HG02973 (cell line): Measurements from ENCODE around the gene TIA1.
"Not testable (repeated sequence)": the region's sequence is repeated elsewhere in the genome, so short reads cannot be mapped to it uniquely, and the experiment has no call there.

Source experiments
- ATAC-seq: cut with Tn5 transposase; IDR thresholded peaks from one replicate; pipeline ENCODE4 v1.9.1; 2021; ENCODE audit warnings: moderate library complexity; ENCODE audit not compliant: unreplicated experiment

Gene TIA1, protein sequence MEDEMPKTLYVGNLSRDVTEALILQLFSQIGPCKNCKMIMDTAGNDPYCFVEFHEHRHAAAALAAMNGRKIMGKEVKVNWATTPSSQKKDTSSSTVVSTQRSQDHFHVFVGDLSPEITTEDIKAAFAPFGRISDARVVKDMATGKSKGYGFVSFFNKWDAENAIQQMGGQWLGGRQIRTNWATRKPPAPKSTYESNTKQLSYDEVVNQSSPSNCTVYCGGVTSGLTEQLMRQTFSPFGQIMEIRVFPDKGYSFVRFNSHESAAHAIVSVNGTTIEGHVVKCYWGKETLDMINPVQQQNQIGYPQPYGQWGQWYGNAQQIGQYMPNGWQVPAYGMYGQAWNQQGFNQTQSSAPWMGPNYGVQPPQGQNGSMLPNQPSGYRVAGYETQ

DNA sequence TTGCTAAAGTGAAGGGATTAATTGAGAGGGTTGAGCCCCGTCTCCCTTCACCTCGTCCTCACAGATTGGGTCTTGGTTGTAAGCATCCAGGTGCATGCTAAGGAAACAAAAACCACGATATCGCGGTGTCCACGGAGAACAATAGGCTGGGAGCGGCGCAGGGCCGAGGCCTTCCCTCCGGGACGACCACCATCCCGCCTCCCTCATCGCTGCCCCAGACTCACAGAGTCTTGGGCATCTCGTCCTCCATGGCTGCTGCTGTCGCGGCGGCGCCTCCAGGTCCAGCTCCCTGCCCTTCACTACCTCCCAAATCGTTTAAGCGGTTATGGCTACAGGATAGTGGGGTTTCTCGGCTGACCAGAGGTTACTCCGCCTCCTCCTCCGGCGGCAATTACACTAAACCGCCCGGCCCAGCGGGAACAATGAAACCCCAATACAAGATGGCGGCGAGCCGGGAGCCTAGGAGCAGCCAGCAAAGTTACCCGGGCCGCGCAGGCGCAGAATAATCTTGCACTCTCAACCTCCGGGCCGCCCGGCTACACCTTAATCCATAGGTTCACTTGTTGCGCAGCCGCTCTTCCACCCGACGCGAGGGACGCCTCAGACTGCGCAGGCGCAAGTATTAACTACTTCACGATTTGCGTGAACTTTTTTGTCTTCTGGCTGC, at the start of gene TIA1:
Gene TIA1, minus strand, starts transcription at position 448 of the 667 bp plus-strand sequence. Its CDS starts 198 bp downstream, at position 250.
- peak; percentile 86 for ATAC-seq

DNA sequence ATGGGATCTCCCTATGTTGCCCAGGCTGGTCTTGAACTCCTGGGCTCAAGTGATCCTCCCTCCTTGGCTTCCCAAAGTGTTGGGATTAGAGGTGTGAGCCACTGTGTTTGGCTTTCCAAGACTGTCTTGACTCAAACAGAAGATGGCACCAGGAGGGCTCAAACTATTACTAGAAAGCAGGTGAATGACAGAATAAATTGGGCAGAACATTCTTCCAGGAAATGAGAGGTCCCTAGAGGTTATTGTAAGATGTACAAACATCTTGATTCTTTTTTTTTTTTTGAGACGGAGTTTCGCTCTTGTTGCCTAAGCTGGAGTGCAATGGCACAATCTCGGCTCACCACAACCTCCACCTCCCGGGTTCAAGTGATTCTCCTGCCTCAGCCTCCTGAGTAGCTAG, 49.4 kb upstream of the TIA1 start:
- not testable (repeated sequence) for ATAC-seq

DNA sequence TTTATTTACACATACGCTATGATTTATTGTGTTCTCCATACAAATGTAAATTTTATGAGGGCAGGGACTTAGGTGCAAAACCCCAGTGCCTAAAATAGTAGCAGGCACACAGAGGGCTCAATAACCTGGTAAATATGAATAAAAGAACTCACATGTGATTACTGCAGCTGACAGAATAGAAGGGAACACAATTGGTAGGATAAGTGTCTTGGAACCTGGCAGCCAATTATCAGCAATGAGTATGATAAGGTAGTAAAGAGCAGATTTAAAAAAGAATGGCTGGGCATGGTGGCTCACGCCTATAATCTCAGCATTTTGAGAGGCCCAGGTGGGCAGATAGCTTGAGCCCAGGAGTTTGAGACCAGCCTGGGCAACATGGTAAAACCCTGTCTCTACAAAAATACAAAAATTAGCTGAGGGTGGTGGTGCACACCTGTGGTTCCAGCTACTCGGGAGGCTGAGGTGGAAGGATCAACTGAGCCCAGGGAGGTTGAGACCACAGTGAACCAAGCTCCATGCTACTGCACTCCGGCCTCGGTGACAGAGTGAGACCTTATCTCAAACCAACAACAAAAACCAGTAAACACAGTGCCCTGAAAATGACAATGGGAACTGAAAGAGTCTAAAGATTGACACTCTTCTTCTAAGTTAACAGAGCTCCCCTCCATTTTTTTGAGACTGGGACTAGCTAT, 35.2 kb upstream of the TIA1 start:
- ATAC-seq = no peak

DNA sequence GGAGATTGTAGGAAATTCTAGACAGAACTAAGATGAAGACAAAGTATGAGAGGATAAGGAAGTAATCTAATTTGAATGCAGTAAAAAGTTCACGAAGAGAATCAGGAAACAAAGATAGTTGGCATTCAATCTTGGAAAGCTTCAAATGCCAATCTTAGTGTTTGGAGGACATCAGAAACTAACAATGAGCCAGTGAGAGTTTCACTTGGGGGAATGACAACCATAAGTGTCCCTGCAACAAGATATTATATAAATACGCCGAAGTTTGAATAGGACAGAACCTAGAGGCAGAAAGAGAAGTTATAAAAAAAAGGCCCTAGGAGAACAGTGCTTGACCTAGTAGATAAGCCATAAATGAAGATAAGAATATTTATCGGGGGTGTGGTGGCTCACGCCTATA, 34.0 kb upstream of the TIA1 start:
- ATAC-seq = no peak

DNA sequence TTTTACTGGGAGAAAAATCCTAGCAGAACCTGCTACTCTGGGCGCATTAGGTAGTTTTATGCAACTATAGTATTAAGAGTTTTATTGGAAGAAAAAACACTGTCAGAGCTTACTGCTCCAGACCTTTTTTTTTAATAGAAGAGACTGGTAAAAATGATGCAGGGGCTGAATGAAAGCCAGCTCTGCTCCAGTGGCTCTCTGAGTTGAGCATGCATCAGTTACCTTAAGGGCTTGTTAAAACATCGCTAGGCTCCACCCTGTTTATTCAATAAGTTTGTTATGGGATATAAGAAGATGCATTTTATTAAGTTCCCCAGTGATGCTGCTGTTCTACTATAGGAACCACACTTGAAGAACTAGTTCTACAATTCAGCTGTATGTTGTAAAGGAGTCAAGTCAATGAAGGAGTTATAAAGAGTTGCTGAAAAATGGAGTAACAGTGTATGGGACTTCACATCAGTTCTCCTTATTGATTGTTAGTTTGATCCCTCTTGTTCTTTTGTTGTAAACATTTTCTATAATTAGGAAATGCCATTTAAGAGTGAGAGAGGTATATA, 31.9 kb upstream of the TIA1 start:
- ATAC-seq = no peak

DNA sequence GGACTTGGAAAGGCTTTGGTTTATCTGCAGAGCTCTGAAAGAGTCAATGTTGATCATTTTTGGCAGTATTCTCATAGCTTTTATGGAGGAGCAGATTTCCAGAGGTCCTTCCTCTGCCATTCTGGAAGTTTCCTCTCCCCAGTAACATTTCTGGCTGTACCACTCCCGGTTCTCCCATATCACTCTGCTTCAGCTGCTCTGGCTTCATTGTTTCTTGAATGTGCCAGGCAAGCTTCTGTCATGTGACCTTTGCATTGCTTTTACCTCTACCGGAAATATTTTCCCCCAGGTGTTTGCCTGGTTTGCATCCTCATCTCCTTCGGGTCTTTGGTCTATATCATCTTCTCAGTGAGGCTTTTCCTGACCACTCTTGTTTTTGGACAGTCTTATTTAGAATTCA, 21.9 kb upstream of the TIA1 start:
- ATAC-seq = no peak

DNA sequence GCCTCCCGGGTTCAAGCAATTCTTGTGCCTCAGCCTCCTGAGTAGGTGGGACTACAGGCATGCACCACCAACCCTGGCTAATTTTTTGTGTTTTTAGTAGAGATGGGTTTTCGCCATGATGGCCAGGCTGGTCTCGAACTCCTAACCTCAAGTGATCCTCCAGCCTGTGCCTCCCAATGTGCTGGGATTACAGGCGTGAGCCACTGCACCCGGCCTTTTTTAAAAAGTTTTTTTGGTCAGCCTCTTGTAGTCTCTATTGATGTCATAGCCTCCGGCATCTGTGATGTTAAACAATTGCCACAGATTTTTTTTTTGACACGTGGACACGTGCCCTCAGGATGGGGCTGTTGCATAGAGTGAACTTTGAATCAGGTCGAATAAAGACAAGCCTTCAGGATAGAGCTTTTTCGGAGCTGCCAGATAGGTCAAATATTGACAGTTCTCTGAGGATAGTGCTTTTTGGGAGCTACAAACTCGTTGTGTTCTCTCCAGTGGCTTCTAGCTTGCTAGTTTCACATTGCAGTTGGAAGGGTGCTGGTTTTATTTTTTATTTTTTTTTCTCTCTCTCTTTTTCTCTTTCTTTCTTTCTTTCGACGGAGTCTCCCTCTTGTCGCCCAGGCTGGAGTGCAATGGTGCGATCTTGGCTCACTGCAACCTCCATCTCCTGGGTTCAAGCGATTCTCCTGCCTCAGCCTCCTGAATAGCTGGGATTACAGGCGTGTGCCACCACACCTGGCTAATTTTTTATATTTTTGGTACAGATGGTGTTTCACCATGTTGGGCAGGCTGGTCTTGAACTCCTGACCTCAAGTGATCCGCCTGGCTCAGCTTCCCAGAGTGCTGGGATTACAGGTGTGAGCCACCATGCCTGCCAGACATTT, 21.2 kb upstream of the TIA1 start:
- ATAC-seq = not testable (repeated sequence)

DNA sequence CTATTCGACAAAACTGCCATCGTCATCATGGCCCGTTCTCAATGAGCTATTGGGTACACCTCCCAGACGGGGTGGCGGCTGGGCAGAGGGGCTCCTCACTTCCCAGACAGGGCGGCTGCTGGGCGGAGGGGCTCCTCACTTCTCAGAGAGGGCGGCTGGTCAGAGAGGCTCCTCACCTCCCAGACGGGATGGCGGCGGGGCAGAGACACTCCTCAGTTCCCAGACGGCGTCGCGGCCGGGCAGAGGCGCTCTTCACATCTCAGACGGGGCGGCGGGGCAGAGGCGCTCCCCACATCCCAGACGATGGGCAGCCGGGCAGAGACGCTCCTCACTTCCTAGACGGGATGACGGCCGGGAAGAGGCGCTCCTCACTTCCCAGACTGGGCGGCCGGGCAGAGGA, 18.5 kb upstream of the TIA1 start:
- ATAC-seq = not testable (repeated sequence)

DNA sequence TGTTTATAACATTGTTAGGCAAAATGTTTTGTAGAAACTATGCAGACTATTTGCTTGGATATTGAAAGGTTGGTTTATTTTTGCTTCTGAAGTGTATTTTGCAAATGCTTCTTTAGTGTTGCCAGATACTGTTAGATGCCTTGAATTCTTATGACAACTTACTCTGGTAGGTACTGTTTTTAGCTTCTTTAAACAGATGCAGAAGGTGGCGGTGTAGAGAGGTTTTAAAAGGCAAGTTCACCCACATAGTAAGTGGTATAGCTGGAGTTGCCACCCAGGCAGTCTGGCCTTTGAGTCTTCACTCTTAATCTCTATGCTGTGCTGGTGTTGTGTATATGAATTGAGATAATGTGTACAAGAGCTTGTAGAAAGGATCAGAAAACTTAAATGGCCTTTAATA, 13.1 kb upstream of the TIA1 start:
- ATAC-seq = no peak

DNA sequence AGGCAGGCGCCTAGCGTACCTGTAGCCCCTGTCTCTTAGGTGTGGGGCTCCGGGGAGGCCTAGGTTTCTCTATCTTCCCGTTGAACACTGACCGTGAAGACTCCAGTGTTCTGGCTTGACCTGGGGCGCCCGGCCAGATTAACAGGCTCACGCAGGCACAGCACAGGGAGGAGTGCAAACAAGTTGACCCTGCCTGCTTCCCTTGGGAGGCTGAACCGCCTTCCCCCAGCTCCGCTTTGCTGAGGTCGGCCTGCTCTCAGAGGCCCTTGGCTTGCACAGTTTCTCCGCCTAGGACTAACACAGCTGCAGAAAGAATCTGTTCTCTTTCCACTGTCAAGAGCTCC, 10.1 kb upstream of the TIA1 start:
- peak; percentile 6 for ATAC-seq

DNA sequence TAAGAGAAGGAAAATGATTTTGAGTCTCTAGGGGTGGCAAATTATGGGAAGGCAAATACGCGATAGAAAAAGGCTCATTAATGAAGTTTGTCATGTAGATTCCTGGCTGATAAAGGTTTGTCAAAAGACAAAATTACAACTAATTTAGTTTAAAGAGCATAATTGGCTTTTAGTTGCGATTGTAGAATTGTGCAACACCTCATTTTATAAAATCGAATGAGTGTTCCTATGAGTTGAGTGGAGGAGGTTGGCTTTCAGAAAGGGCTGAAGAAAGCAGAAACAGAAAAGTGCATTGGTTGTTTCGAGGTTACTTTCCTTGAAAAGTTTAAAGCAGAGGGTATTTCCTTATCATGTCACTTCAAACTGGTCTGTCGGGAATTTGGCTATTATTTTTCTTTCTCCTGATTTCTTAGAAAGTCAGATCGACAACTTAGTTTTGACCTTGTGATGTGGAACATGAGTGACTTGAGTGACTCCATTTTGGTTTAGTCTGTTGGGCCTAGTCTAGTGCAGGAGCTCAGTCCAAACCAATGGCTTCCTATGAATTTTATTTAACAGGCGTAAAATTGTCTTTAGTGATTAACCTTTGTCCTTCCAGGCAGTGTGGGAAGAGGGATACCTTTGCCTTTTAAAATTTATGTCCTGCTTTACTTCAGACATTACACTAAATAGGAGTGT, 7.3 kb upstream of the TIA1 start:
- ATAC-seq = no peak

DNA sequence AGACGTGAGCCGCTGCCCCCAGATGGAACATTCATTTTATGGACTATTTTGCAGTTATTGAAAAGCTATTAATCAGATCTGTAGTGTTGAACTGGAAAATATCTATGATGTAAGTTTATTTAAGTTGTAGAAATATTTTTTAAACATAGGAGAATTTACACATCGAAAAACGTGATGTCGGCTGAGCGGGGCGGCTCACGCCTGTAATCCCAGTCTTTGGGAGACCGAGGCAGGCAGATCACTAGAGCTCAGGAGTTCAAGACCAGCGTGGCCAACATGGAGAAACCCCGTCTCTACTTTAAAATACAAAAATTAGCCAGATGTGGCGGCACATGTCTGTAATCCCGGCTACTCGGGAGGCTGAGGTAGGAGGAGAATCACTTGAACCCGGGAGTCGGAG, 2.0 kb upstream of the TIA1 start:
- ATAC-seq = no peak

DNA sequence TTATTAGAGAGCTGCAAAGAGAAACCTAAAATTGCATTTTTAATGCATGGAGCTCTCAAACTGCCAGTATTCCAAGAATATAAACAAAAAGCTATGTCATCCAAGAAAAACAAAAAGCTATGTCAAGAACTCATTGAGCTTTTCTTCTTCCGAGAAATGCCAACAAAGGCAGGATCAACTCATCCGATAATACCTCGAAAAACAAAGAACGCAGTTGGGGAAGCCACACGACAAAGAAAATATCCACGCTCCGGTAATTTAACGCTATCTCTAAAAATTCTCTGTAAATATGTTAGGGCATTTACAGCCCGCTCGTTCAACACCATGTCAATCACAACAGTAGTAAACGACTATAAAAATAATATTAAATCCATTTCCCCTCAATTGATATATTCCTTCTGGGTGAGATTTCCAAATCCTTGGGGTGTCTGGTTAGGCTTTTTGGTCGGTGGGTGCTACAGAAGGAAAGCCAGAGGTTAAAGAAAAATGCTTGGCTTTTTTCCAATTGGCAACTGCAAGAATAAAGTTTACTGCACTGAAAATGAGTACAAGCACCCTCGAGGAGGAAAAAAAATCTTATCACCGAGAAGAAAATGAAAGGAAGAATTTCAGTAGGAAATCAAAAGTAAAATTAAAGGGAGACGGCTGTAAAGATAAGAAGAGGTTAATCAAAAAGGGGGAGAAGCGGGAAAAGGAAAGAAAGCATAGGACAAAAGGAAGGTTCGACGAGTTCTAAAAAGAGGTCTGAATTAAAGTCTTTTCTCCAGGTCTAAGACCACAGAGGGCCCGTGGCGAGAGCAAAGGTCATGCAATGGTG, 856 bp downstream of the TIA1 start:
- ATAC-seq = no peak

DNA sequence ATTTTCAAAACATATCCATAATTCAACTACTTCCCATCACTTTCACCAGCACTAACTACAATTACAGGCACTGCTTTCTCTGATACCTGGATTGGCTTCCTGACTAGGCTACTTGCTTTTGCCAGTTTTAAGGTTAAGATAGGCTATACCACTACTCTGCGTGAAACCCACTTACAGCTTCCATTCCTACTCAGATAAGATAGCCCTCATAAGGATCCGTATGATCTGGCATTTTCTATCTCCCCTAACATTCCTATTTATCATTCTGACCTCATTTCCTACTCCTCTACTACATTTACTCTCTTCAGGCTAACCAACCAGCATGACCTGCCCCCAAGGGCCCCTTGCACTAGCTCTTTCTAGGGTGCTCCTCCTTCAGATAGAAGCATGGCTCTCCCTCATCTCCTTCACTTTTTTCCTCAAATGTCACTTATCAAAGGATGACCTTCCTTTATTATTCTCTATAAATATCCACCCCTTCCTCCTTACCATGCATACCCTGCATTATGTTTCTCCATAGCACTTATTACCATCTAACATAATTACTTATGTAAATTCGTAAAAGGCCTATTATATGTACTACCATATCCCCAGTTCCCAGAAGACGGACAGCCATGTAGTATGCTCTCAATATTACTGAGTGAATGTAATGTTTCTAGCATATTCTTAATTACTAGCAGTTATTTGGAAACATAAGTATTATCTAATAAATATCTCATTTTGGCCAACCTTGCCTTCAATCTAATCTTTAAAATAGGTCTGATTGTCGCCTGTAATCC, 4.4 kb downstream of the TIA1 start:
- no peak for ATAC-seq

DNA sequence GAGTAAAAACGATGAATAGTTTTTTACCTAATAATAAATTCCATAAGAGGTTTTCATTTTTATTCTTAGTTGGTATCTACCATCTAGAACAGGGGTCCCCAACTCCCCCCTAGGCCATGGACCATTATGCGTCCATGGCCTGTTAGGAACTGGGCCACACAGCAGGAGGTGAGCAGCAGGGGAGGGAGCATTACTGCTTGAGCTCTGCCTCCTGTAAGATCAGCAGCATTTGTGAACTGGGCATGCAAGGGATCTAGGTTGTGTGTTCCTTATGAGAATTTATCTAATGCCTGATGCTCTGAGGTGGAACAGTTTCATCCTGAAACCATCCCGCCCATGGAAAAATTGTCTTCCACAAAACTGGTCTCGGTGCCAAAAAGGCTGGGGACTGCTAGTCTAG, 5.9 kb downstream of the TIA1 start:
- ATAC-seq = no peak

DNA sequence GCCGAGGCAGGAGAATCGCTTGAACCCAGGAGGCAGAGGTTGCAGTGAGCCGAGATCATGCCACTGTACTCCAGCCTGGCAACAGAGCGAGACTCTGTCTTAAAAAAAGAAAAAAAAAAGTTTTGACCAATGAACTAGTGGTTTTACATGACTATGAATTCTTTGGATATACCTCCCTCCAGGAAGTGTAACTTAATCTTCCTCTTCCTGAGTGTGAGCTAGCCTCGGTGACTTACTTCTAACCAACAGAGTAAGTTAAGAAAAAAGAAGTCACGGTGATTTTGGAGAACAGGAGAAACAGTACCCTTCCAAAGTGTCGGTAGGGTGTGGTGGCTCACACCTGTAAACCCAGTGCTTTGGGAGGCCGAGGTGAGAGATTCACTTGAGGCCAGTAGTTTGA, 7.1 kb downstream of the TIA1 start:
- no peak for ATAC-seq

DNA sequence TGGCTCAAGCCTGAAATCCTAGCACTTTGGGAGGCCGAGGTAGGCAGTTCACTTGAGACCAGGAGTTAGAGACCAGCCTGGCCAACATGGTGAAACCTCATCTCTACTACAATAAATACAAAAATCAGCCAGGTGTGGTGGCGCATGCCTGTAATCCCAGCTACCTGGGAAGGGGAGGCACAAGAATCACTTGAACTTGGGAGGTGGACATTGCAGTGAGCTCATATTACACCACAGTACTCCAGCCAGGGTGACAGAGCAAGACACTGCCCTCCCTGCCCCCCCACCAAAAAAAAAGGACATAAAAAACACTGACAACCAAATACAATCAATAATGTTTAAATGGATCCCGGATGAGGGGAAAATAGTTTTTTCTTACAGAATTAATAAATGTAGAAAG, 7.8 kb downstream of the TIA1 start:
- ATAC-seq = no peak

DNA sequence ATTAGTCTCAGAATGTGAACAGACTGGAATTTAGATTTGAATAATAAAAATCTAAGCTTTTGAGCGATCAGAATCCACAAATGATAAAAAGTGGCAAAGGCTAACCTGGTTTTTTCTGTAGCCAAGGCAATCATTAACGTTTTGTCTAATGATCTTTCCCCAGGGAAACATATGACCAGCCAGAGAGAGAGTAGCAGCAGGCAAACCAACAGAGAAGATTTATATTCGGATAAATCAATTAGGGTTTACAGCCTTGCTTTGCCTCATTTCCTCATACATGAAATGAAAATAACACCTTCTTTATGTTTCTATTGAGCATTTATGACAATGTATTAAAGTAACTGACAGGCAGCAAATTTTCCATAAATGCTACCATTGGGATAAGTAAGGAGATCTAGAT, 14.5 kb downstream of the TIA1 start:
- ATAC-seq = no peak

DNA sequence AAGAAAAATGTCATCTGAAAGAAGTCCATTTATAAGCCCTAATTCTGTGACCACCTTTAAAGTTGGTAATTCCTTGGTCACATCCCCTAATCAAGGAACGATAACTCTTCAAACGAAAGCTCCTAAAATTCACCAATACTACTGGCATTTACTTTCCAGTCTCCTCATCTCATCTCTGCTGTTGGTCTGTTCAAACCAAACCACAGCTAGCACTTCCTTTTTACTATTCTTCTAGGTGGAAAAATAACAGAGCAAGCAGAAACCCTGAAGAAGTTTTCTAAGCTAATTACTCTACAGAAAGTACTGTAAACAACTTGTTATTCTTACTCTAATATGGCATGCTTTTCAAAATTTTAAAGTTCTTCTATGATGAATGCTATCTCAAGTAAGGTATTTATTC, 21.6 kb downstream of the TIA1 start:
- ATAC-seq = no peak
